Liver (tissue), 9 donors: Measurements from ENCODE around the gene CTTNBP2. TPM values are rescaled to one million over a fixed set of nuclear protein-coding genes. Genes with fewer than 3 reads are reported as not detected.

Source experiments
- DNase-seq: peaks from one replicate; pipeline ENCODE4 v3.0.0-alpha.2; 2017; ENCODE audit warnings: low spot score
- H3K27ac ChIP-seq, 2 donors: one replicate each; pipeline ENCODE4 v1.7.0; 2013; ENCODE audit warnings: inconsistent platforms in 2 of 2, low read length in 2 of 2, control low read depth in 1 of 2, low read depth in 1 of 2, mild to moderate bottlenecking in 1 of 2
- H3K27me3 ChIP-seq, 4 donors: one replicate each; pipeline versions ENCODE4 v1.6.1 to v1.7.0; 2013; ENCODE audit warnings: low read length in 3 of 4, inconsistent platforms in 1 of 4, mild to moderate bottlenecking in 1 of 4, moderate library complexity in 1 of 4; ENCODE audit not compliant: control insufficient read depth in 4 of 4, insufficient read depth in 4 of 4
- H3K36me3 ChIP-seq, 4 donors: one replicate each; pipeline versions ENCODE4 v1.6.1 to v1.7.0; 2013; ENCODE audit warnings: low read length in 3 of 4, mild to moderate bottlenecking in 3 of 4, low read depth in 1 of 4, moderate library complexity in 1 of 4; ENCODE audit not compliant: control insufficient read depth in 4 of 4, insufficient read depth in 3 of 4
- H3K4me1 ChIP-seq, 4 donors: one replicate each; pipeline versions ENCODE4 v1.6.1 to v1.7.0; 2013; ENCODE audit warnings: low read length in 3 of 4, mild to moderate bottlenecking in 3 of 4, moderate library complexity in 1 of 4; ENCODE audit not compliant: control insufficient read depth in 4 of 4, insufficient read depth in 4 of 4
- H3K4me3 ChIP-seq, 3 donors: one replicate each; pipeline versions ENCODE4 v1.6.1 to v1.7.0; 2013; ENCODE audit warnings: low read length in 3 of 3, control low read depth in 1 of 3, low read depth in 1 of 3, mild to moderate bottlenecking in 1 of 3
- H3K9ac ChIP-seq, 2 donors: one replicate each; pipeline ENCODE4 v1.7.0; 2013; ENCODE audit warnings: low read length in 2 of 2, mild to moderate bottlenecking in 2 of 2, moderate library complexity in 2 of 2, control low read depth in 1 of 2, low read depth in 1 of 2
- H3K9me3 ChIP-seq, 4 donors: one replicate each; pipeline versions ENCODE4 v1.6.1 to v1.7.0; 2013; ENCODE audit warnings: low read length in 3 of 4; ENCODE audit not compliant: control insufficient read depth in 4 of 4
- FOXA1 ChIP-seq: IDR thresholded peaks from 2 replicates; pipeline ENCODE4 v1.6.1; 2016; ENCODE audit warnings: antibody characterized with exemption
- GABPA ChIP-seq, 2 donors: IDR thresholded peaks in 1 of 2; conservative IDR thresholded peaks in 1 of 2; 2 replicates each; pipeline ENCODE4 v1.6.1; 2016; ENCODE audit warnings: antibody characterized with exemption in 2 of 2, mild to moderate bottlenecking in 1 of 2, moderate library complexity in 1 of 2
- HNF4A ChIP-seq, 2 donors: conservative IDR thresholded peaks; 2 replicates each; pipeline ENCODE4 v1.6.1; 2016; ENCODE audit warnings: antibody characterized with exemption in 2 of 2, mild to moderate bottlenecking in 2 of 2
- HNF4G ChIP-seq: IDR thresholded peaks from 2 replicates; pipeline ENCODE4 v1.6.1; 2016; ENCODE audit warnings: antibody characterized with exemption
- RAD21 ChIP-seq, 2 donors: IDR thresholded peaks; 2 replicates each; pipeline ENCODE4 v1.6.1; 2016; ENCODE audit warnings: antibody characterized with exemption in 2 of 2, mild to moderate bottlenecking in 2 of 2
- RXRA ChIP-seq, 2 donors: IDR thresholded peaks; 2 replicates each; pipeline ENCODE4 v1.6.1; 2017 to 2018; ENCODE audit warnings: antibody characterized with exemption in 2 of 2, mild to moderate bottlenecking in 1 of 2
- SP1 ChIP-seq: IDR thresholded peaks from 2 replicates; pipeline ENCODE4 v1.6.1; 2018; ENCODE audit warnings: antibody characterized with exemption, mild to moderate bottlenecking
- TAF1 ChIP-seq: conservative IDR thresholded peaks from 2 replicates; pipeline ENCODE4 v1.6.1; 2016; ENCODE audit warnings: antibody characterized with exemption, mild to moderate bottlenecking
- YY1 ChIP-seq: IDR thresholded peaks from 2 replicates; pipeline ENCODE4 v1.6.1; 2016; ENCODE audit warnings: antibody characterized with exemption, mild to moderate bottlenecking
- WGBS: extraction: QIAGEN DNeasy Blood & Tissue Kit; methylation state at CpG from one replicate; pipeline ENCODE4 v1.1.7; 2013; 5-methylcytosine and 5-hydroxymethylcytosine counted together
- polyA plus RNA-seq, 2 donors: library from polyadenylated mRNA; stranded (reverse) in 1 of 2; unstranded in 1 of 2; fragments of 200-250 nt in 1 of 2; fragments of >200 nt in 1 of 2; fragmentation: Nextera tagmentation in 1 of 2; extraction: Ambion mirVana in 1 of 2; gene quantifications; one replicate each; pipeline versions ENCODE4 v1.2.1 to v1.2.3, GENCODE V29; 2013 to 2015
- total RNA-seq, 2 donors: library from RNA; depleted of rRNA; stranded (reverse); fragments of >200 nt; gene quantifications; one replicate each; pipeline ENCODE4 v1.2.3, GENCODE V29; 2014
- TF ChIP-seq, protein P1 (sequence below): IDR thresholded peaks from 2 replicates; pipeline ENCODE4 v1.6.1; 2016; ENCODE audit warnings: antibody characterized with exemption
- TF ChIP-seq, protein P2 (sequence below): IDR thresholded peaks from 2 replicates; pipeline ENCODE4 v1.6.1; 2016; ENCODE audit warnings: antibody characterized with exemption
- TF ChIP-seq, protein P3 (sequence below): IDR thresholded peaks from 2 replicates; pipeline ENCODE4 v1.6.1; 2016; ENCODE audit warnings: antibody characterized with exemption, mild to moderate bottlenecking
- TF ChIP-seq, protein P4 (sequence below): fragments of 150-350 bp; IDR thresholded peaks from 2 replicates; pipeline ENCODE4 v1.5.1; 2017; ENCODE audit warnings: improper control_type of control experiment, low read depth, low read length; ENCODE audit not compliant: missing input control
- donor health status: healthy.
- donor health status: healthy.
- donor health status: healthy.
- donor health status: healthy.
- donor health status: healthy.

The CTTNBP2 gene
- total and polyA plus RNA-seq, 4 donors, result 1.2 to 1.7 (median 1.5) TPM

GRCh38 chr7:117666031-117666430 lies 207.2 kb downstream of the CTTNBP2 start:
- no peak overlapping the region for H3K4me3 ChIP-seq
- no peaks in the 10 kb centered on the region for H3K9me3 ChIP-seq
- no peak overlapping the region for H3K9ac ChIP-seq
- 86% methylated on average over 1 of the region's 1 CpG for WGBS
- no peaks in the 10 kb centered on the region for H3K36me3 ChIP-seq
- no peak for TF ChIP-seq TAF1
- no peak for TF ChIP-seq GABPA (IDR thresholded peaks at IDR 0.05 in 1 of 2, conservative IDR thresholded peaks at IDR 0.05 in 1 of 2)
- no peak for TF ChIP-seq HNF4G
- TF ChIP-seq, protein P1, sequence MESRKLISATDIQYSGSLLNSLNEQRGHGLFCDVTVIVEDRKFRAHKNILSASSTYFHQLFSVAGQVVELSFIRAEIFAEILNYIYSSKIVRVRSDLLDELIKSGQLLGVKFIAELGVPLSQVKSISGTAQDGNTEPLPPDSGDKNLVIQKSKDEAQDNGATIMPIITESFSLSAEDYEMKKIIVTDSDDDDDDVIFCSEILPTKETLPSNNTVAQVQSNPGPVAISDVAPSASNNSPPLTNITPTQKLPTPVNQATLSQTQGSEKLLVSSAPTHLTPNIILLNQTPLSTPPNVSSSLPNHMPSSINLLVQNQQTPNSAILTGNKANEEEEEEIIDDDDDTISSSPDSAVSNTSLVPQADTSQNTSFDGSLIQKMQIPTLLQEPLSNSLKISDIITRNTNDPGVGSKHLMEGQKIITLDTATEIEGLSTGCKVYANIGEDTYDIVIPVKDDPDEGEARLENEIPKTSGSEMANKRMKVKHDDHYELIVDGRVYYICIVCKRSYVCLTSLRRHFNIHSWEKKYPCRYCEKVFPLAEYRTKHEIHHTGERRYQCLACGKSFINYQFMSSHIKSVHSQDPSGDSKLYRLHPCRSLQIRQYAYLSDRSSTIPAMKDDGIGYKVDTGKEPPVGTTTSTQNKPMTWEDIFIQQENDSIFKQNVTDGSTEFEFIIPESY, result no peak
- TF ChIP-seq RXRA (IDR thresholded peaks at IDR 0.05), result no peak
- TF ChIP-seq, protein P2, sequence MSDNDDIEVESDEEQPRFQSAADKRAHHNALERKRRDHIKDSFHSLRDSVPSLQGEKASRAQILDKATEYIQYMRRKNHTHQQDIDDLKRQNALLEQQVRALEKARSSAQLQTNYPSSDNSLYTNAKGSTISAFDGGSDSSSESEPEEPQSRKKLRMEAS, result no peak
- TF ChIP-seq HNF4A (conservative IDR thresholded peaks at IDR 0.05), result no peak
- TF ChIP-seq, protein P3, sequence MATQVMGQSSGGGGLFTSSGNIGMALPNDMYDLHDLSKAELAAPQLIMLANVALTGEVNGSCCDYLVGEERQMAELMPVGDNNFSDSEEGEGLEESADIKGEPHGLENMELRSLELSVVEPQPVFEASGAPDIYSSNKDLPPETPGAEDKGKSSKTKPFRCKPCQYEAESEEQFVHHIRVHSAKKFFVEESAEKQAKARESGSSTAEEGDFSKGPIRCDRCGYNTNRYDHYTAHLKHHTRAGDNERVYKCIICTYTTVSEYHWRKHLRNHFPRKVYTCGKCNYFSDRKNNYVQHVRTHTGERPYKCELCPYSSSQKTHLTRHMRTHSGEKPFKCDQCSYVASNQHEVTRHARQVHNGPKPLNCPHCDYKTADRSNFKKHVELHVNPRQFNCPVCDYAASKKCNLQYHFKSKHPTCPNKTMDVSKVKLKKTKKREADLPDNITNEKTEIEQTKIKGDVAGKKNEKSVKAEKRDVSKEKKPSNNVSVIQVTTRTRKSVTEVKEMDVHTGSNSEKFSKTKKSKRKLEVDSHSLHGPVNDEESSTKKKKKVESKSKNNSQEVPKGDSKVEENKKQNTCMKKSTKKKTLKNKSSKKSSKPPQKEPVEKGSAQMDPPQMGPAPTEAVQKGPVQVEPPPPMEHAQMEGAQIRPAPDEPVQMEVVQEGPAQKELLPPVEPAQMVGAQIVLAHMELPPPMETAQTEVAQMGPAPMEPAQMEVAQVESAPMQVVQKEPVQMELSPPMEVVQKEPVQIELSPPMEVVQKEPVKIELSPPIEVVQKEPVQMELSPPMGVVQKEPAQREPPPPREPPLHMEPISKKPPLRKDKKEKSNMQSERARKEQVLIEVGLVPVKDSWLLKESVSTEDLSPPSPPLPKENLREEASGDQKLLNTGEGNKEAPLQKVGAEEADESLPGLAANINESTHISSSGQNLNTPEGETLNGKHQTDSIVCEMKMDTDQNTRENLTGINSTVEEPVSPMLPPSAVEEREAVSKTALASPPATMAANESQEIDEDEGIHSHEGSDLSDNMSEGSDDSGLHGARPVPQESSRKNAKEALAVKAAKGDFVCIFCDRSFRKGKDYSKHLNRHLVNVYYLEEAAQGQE, result no peak
- no peak for TF ChIP-seq SP1
- H3K27me3 ChIP-seq, result no peaks in the 10 kb centered on the region
- no peak for DNase-seq
- H3K27ac ChIP-seq, result no peak overlapping the region
- H3K4me1 ChIP-seq, result no peaks in the 10 kb centered on the region

GRCh38 chr7:117665368-117665767 lies 207.9 kb downstream of the CTTNBP2 start:
- H3K9me3 ChIP-seq, result no peaks in the 10 kb centered on the region
- no peak overlapping the region for H3K4me3 ChIP-seq
- DNase-seq, result no peak
- H3K36me3 ChIP-seq, result no peaks in the 10 kb centered on the region
- no peaks in the 10 kb centered on the region for H3K4me1 ChIP-seq
- no peaks in the 10 kb centered on the region for H3K27me3 ChIP-seq
- no peak overlapping the region for H3K27ac ChIP-seq
- no peak overlapping the region for H3K9ac ChIP-seq
- TF ChIP-seq FOXA1, result no peak
- TF ChIP-seq HNF4A (conservative IDR thresholded peaks at IDR 0.05), result no peak
- no peak for TF ChIP-seq HNF4G
- no peak for TF ChIP-seq RAD21 (IDR thresholded peaks at IDR 0.05)
- TF ChIP-seq RXRA (IDR thresholded peaks at IDR 0.05), result no peak
- no peak for TF ChIP-seq YY1
- TF ChIP-seq GABPA (IDR thresholded peaks at IDR 0.05 in 1 of 2, conservative IDR thresholded peaks at IDR 0.05 in 1 of 2), result no peak
- TF ChIP-seq, protein P2, result no peak
- TF ChIP-seq, protein P4, sequence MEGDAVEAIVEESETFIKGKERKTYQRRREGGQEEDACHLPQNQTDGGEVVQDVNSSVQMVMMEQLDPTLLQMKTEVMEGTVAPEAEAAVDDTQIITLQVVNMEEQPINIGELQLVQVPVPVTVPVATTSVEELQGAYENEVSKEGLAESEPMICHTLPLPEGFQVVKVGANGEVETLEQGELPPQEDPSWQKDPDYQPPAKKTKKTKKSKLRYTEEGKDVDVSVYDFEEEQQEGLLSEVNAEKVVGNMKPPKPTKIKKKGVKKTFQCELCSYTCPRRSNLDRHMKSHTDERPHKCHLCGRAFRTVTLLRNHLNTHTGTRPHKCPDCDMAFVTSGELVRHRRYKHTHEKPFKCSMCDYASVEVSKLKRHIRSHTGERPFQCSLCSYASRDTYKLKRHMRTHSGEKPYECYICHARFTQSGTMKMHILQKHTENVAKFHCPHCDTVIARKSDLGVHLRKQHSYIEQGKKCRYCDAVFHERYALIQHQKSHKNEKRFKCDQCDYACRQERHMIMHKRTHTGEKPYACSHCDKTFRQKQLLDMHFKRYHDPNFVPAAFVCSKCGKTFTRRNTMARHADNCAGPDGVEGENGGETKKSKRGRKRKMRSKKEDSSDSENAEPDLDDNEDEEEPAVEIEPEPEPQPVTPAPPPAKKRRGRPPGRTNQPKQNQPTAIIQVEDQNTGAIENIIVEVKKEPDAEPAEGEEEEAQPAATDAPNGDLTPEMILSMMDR, result no peak
